Mesenchymal stem cell (in vitro differentiated cells and primary cell): ENCODE measurements around the gene CRYGN.

Experiments
- DNase-seq: peaks from one replicate; pipeline ENCODE4 v3.0.0-alpha.2; 2013
- H2AFZ ChIP-seq: one replicate; pipeline ENCODE4 v1.6.1; 2013; ENCODE audit warnings: low read depth, mild to moderate bottlenecking, control low read depth, inconsistent platforms, low read length, moderate library complexity
- H2AK5ac ChIP-seq: 2 replicates; pipeline ENCODE4 v1.6.1; 2013; ENCODE audit warnings: low read length, moderate library complexity, mild to moderate bottlenecking, inconsistent platforms; ENCODE audit not compliant: severe bottlenecking
- H2BK120ac ChIP-seq: one replicate; pipeline ENCODE4 v1.6.1; 2013; ENCODE audit warnings: low read depth, mild to moderate bottlenecking, inconsistent platforms, low read length, moderate library complexity
- H2BK12ac ChIP-seq, 2 experiments: one replicate each; pipeline ENCODE4 v1.6.1; 2013; ENCODE audit warnings: inconsistent platforms in 2 of 2, low read length in 2 of 2, mild to moderate bottlenecking in 2 of 2, moderate library complexity in 2 of 2, control low read depth in 1 of 2
- H2BK15ac ChIP-seq: one replicate; pipeline ENCODE4 v1.6.1; 2013; ENCODE audit warnings: mild to moderate bottlenecking, low read depth, inconsistent platforms; ENCODE audit not compliant: poor library complexity, severe bottlenecking
- H2BK5ac ChIP-seq: 2 replicates; pipeline ENCODE4 v1.6.1; 2013; ENCODE audit warnings: low read depth, mild to moderate bottlenecking, low read length, control low read depth, inconsistent platforms; ENCODE audit not compliant: poor library complexity, severe bottlenecking
- H3K14ac ChIP-seq, 2 experiments: one replicate each; pipeline ENCODE4 v1.6.1; 2013; ENCODE audit warnings: inconsistent platforms in 2 of 2, low read length in 2 of 2, control low read depth in 1 of 2, mild to moderate bottlenecking in 1 of 2, moderate library complexity in 1 of 2
- H3K18ac ChIP-seq, 2 experiments: one replicate each; pipeline ENCODE4 v1.6.1; 2013; ENCODE audit warnings: inconsistent platforms in 2 of 2, low read length in 2 of 2, control low read depth in 1 of 2, low read depth in 1 of 2, mild to moderate bottlenecking in 1 of 2
- H3K23ac ChIP-seq, 2 experiments: one replicate each; pipeline ENCODE4 v1.6.1; 2013; ENCODE audit warnings: inconsistent platforms in 2 of 2, low read length in 2 of 2, mild to moderate bottlenecking in 2 of 2, moderate library complexity in 2 of 2, control low read depth in 1 of 2
- H3K27ac ChIP-seq: 2 replicates; pipeline ENCODE4 v1.5.1; 2013; ENCODE audit warnings: mild to moderate bottlenecking, moderate library complexity, low read length, control low read depth, inconsistent platforms; ENCODE audit not compliant: poor library complexity, severe bottlenecking
- H3K27me3 ChIP-seq, 2 experiments: 2 replicates each; pipeline versions ENCODE4 v1.6.1 to v1.7.0; 2013; ENCODE audit warnings: low read length in 2 of 2, mild to moderate bottlenecking in 2 of 2, moderate library complexity in 2 of 2, control low read depth in 1 of 2, inconsistent platforms in 1 of 2; ENCODE audit not compliant: control insufficient read depth in 1 of 2, insufficient read depth in 1 of 2
- H3K36me3 ChIP-seq, 2 experiments: 2 replicates each; pipeline versions ENCODE4 v1.6.1 to v1.7.0; 2013; ENCODE audit warnings: low read length in 2 of 2, control low read depth in 1 of 2, inconsistent platforms in 1 of 2, low read depth in 1 of 2, mild to moderate bottlenecking in 1 of 2; ENCODE audit not compliant: insufficient read depth in 2 of 2, control insufficient read depth in 1 of 2
- H3K4ac ChIP-seq, 2 experiments: one replicate each; pipeline ENCODE4 v1.6.1; 2013; ENCODE audit warnings: inconsistent platforms in 2 of 2, low read length in 2 of 2, mild to moderate bottlenecking in 2 of 2, moderate library complexity in 2 of 2, control low read depth in 1 of 2, low read depth in 1 of 2
- H3K4me1 ChIP-seq: 2 replicates; pipeline ENCODE4 v1.6.1; 2013; ENCODE audit warnings: low read depth, low read length, control low read depth; ENCODE audit not compliant: control insufficient read depth, insufficient read depth
- H3K4me2 ChIP-seq: 2 replicates; pipeline ENCODE4 v1.6.1; 2013; ENCODE audit warnings: low read length, mild to moderate bottlenecking, inconsistent platforms; ENCODE audit not compliant: poor library complexity, severe bottlenecking
- H3K4me3 ChIP-seq, 2 experiments: 2 replicates each; pipeline versions ENCODE4 v1.5.1 to v1.7.0; 2013; ENCODE audit warnings: low read length in 2 of 2, mild to moderate bottlenecking in 2 of 2, control low read depth in 1 of 2, low read depth in 1 of 2; ENCODE audit not compliant: insufficient read depth in 1 of 2
- H3K79me1 ChIP-seq: replicated peaks from 2 replicates; pipeline ENCODE4 v1.6.1; 2013; ENCODE audit warnings: mild to moderate bottlenecking, control low read depth, low read length, inconsistent platforms; ENCODE audit not compliant: poor library complexity, severe bottlenecking
- H3K9ac ChIP-seq: 2 replicates; pipeline ENCODE4 v1.7.0; 2013; ENCODE audit warnings: mild to moderate bottlenecking, low read length, moderate library complexity
- H3K9me3 ChIP-seq: 2 replicates; pipeline ENCODE4 v1.7.0; 2013; ENCODE audit warnings: mild to moderate bottlenecking, low read length; ENCODE audit not compliant: control insufficient read depth
- H4K8ac ChIP-seq: one replicate; pipeline ENCODE4 v1.6.1; 2013; ENCODE audit warnings: inconsistent platforms, mild to moderate bottlenecking, low read length, moderate library complexity
- H4K91ac ChIP-seq: one replicate; pipeline ENCODE4 v1.6.1; 2013; ENCODE audit warnings: mild to moderate bottlenecking, low read length, inconsistent platforms
- WGBS: methylation state at CpG from one replicate; pipeline ENCODE4 v1.1.7; 2013; ENCODE audit warnings: mixed read lengths; 5-methylcytosine and 5-hydroxymethylcytosine counted together

CRYGN gene

DNA sequence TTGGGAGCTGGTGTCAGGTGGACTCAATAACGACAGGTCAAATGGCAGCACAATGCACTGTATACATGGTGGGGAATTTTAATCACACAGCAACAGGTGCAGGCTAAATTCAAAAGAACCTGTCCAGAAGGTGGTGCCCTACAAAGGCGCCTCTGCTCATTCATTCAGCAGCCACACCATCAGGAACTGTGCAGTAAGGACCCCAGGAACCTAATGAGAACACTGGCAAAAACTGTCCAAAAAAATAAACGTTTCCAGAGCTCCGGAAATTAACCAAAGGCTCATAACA lies 21.9 kb upstream of the CRYGN start:
- no peak for DNase-seq
- Histone ChIP-seq H4K91ac (no peak overlapping the region), H2AFZ (no peak overlapping the region), H4K8ac (no peak overlapping the region), H3K18ac (no peak overlapping the region), H3K4me3 (no peak overlapping the region), H2BK5ac (no peak overlapping the region), H3K27me3 (no peaks in the 10 kb centered on the region), H3K4me2 (no peak overlapping the region), H3K79me1 (peaks cover 5% of the 10 kb centered on the region), H3K9ac (no peak overlapping the region), H3K14ac (no peak overlapping the region), H3K27ac (no peak overlapping the region), H2BK120ac (no peak overlapping the region), H2AK5ac (no peak overlapping the region), H3K4ac (peak overlapping the region in 1 of 2 experiments; percentile 9), H3K23ac (no peak overlapping the region), H3K36me3 (peaks cover 22 to 40% of the 10 kb centered on the region in 2 experiments), H2BK15ac (no peak overlapping the region), H2BK12ac (no peak overlapping the region), H3K4me1 (peaks cover 14% of the 10 kb centered on the region), H3K9me3 (peaks cover 17% of the 10 kb centered on the region)
- WGBS, result 96% methylated on average over 4 of the region's 4 CpGs

DNA sequence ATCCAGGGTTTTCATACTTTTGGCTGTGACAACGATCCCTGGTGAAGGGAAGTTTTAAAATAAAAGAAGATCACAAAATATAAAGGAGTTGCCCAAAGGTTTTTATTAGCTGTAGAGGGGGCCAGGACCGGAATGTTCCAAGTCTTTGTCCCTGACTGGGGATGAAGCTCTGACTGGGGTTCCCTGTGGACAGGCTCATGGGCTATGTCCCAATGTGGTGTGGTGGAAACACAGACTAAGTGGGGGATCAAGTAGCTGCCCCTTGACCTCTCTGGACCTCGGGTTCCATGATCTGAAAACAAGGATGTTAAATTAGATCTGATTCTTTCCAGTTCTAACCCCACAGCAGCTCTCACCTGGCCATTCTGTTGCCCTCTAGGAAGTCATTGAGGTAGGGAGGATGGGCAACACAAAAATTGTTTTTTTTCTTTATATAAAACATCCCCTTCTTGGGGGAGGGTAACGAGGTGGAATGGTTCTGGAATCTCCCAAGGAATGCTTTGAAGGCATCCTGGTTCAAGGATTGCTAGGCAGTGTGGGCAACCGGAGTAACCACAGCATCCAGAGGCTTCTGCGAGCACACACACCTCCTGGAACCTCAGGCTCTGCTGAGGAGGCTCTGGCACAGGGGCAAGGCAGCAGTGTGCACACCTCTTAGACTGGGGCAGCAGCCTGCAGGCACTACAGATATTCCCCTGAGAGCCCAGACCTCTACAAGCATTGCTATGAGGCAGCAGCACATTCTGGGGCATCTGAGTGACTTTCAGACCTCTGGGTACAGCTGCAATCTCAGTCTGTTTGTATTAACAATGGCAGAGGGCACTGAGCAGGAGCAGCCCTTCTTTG lies 21.4 kb upstream of the CRYGN start:
- peaks cover 5% of the 10 kb centered on the region for H3K79me1 ChIP-seq
- WGBS, result 97% methylated on average over 5 of the region's 6 CpGs
- H3K9ac ChIP-seq, result peak overlapping the region; percentile 74
- H3K4me3 ChIP-seq, result peak overlapping the region in 1 of 2 experiments; percentile 54
- H3K4ac ChIP-seq, result no peak overlapping the region
- H3K18ac ChIP-seq, result no peak overlapping the region
- no peak for DNase-seq
- no peak overlapping the region for H2AFZ ChIP-seq
- H3K27me3 ChIP-seq, result no peaks in the 10 kb centered on the region
- peaks cover 19 to 36% of the 10 kb centered on the region in 2 experiments for H3K36me3 ChIP-seq
- no peak overlapping the region for H2BK12ac ChIP-seq
- H3K14ac ChIP-seq, result no peak overlapping the region
- H4K91ac ChIP-seq, result no peak overlapping the region
- no peak overlapping the region for H3K23ac ChIP-seq
- no peak overlapping the region for H2BK120ac ChIP-seq
- H3K27ac ChIP-seq, result no peak overlapping the region
- no peak overlapping the region for H4K8ac ChIP-seq
- H3K4me1 ChIP-seq, result peaks cover 14% of the 10 kb centered on the region
- no peak overlapping the region for H2BK15ac ChIP-seq
- no peak overlapping the region for H2BK5ac ChIP-seq
- peak overlapping the region; percentile 63 for H2AK5ac ChIP-seq
- peaks cover 17% of the 10 kb centered on the region for H3K9me3 ChIP-seq
- no peak overlapping the region for H3K4me2 ChIP-seq

DNA sequence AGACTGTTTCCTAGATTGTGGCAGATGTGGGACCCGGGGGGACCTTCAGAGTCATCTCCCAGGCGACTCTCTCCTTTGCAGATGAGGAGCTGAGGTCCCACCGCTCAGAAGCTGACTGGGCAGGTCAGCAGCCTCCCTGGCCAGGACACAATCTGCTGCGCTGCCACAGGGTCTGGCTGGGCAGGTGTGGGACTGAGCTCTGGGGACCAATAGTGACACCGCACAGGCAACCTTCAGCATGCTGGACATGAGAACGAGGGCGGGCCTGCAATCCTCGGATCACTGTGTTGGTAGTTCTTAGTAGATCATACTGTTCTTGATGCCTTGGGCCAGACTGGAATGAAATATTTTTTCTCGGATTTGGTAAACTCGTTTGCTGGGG lies 20.5 kb upstream of the CRYGN start:
- Histone ChIP-seq H2AFZ (no peak overlapping the region), H3K4me1 (peaks cover 14% of the 10 kb centered on the region), H2BK12ac (peak overlapping the region; percentile 0 to 51), H3K14ac (no peak overlapping the region), H3K9me3 (peaks cover 17% of the 10 kb centered on the region), H2BK120ac (no peak overlapping the region), H3K23ac (no peak overlapping the region), H3K79me1 (peaks cover 3% of the 10 kb centered on the region), H3K27ac (peak overlapping the region; percentile 45), H3K18ac (peak overlapping the region in 1 of 2 experiments; percentile 29), H4K8ac (no peak overlapping the region), H4K91ac (no peak overlapping the region), H3K36me3 (peaks cover 15 to 28% of the 10 kb centered on the region in 2 experiments), H3K4me2 (peak overlapping the region; percentile 13), H2BK5ac (no peak overlapping the region), H3K27me3 (no peaks in the 10 kb centered on the region), H3K4ac (peak overlapping the region in 1 of 2 experiments; percentile 55), H3K9ac (peak overlapping the region; percentile 74), H2BK15ac (peak overlapping the region; percentile 20), H2AK5ac (peak overlapping the region; percentile 0), H3K4me3 (peak overlapping the region in 1 of 2 experiments; percentile 54)
- no peak for DNase-seq
- 77% methylated on average over 10 of the region's 10 CpGs for WGBS

DNA sequence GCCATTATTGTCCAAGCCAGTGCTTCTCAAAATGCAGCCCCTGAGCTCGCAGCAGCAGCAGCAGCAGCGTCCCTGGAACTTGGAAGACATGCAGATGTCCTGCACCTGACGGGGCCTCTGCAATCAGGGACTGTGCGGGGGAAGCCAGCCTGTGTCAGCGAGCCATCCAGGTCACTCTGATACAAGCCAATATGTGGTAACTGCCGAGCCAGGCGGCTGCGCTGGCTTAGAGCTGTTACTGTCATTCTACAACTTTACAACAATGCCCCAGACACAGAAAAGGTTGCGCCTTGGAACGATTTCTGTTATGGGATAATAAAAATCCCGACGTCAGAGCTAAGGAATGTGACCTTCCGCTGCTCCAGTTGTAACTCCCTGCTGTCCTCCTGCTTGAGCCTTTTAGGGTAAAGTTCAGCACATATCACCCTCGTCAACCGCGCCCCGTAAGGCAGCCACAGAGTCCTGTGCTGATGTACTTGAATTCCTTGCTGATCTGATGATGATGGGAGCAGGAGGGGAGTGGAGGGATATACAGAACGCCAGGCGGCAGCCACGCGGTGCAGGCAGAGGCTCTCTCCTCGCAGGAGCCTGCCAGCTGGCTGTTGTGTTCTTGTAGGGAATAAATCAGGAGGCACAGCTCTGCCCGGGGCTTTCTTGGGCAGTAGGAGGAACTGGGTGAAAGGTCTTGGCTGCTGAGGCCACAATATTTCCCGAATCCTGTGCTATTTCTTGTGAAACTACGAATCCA lies 20.0 kb upstream of the CRYGN start:
- H3K18ac ChIP-seq, result no peak overlapping the region
- DNase-seq, result peak; percentile 86
- H3K4me1 ChIP-seq, result peaks cover 14% of the 10 kb centered on the region
- H3K79me1 ChIP-seq, result no peaks in the 10 kb centered on the region
- no peak overlapping the region for H2AK5ac ChIP-seq
- H4K8ac ChIP-seq, result no peak overlapping the region
- H2BK5ac ChIP-seq, result no peak overlapping the region
- peak overlapping the region; percentile 13 for H3K4me2 ChIP-seq
- H3K36me3 ChIP-seq, result peaks cover 10 to 22% of the 10 kb centered on the region in 2 experiments
- no peak overlapping the region for H4K91ac ChIP-seq
- H3K27ac ChIP-seq, result peak overlapping the region; percentile 45
- H3K23ac ChIP-seq, result no peak overlapping the region
- H3K4ac ChIP-seq, result no peak overlapping the region
- peaks cover 17% of the 10 kb centered on the region for H3K9me3 ChIP-seq
- no peak overlapping the region for H2BK12ac ChIP-seq
- no peak overlapping the region for H2AFZ ChIP-seq
- peak overlapping the region; percentile 74 for H3K9ac ChIP-seq
- H3K4me3 ChIP-seq, result peak overlapping the region in 1 of 2 experiments; percentile 54
- no peak overlapping the region for H2BK15ac ChIP-seq
- H2BK120ac ChIP-seq, result no peak overlapping the region
- WGBS, result 4% methylated on average over 25 of the region's 25 CpGs
- no peak overlapping the region for H3K14ac ChIP-seq
- no peaks in the 10 kb centered on the region for H3K27me3 ChIP-seq
